Stimulated activated CD8-positive, alpha-beta memory T cell treated with anti-CD3 and anti-CD28 coated beads, Interleukin-15, amount 100 ng/mL, for 4 hours (primary cell): ENCODE measurements around the gene AMBP.

Source experiments
- DNase-seq, 2 donors: peaks; one replicate each; pipeline ENCODE4 v3.0.0-alpha.2; 2020; ENCODE audit warnings: low read depth in 2 of 2

AMBP gene

DNA sequence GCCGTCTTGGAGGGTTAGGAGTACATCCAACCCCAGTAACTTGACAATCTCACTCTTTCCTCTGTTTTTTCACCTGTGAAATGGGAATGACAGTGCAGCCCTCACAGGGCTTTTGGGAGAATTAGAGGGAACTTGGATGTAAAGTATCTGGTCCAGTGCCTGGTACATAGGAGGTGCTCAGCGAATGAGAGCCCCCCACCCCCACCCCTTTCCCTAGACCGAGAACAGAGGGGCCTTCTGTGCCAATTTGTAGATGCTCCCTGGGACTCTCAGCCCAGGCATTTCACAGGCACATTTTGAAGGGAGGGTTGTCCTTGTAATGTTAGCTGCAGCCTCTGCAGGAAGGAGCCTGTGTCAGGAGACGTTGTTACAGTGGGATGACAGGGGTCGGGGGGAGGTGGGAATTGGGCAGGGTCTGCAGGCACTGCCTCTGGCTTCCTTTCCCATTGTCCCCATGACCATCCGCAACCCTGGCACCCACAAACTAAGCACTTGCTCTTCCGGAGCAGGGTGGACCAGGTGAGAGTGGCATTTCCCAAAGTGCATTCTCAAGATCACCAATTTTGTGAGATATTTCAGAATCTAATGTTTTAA lies 47.0 kb downstream of the AMBP start:
- no peak for DNase-seq

GRCh38 chr9:114030364-114030763 lies 47.7 kb downstream of the AMBP start:
- no peak for DNase-seq

DNA sequence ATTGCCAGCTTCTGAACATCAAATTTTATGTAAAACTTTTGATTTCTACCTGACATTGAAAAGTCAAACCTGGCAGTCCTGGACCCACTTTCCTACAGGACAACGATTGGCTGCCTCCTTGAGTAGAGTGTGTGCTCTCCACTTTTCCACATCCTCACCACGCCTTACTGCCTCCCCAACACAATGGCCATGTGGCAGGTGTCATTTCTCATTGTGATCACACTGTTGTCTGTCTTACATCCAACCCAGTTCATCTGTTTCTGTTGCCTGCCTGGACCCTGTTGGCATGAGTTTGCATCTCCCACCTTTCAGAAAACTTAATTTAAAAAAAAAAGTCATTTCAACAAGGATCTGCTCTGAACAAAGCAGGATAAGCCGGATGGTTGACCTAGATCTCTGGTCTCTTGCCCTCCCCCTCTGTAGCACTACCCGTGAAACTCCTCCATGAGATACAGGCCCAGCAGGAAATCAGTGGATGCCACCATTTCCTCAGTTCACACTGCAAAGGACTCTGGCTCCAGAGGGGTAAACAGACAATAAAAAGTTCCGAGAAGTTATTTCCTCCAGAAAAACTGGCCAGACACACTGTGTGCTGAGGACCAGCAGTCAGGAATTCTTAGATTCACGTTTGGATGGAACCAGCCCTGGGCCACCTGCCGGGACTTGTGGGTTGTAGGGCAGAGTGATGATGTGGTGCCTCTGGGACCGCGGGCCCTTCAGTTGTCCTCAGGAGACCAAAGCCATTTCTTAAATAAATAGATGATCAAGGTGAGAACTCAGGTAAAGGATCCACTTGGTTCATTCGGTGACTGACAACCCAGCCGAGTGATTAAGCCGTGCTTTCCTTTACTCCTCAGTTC lies 48.6 kb downstream of the AMBP start:
- DNase-seq: no peak

- DNase-seq: no peak
These were observed 49.5 kb downstream of the AMBP start for GRCh38 chr9:114028646-114029045.

GRCh38 chr9:114027863-114028465 lies 50.1 kb downstream of the AMBP start:
- DNase-seq: no peak

- no peak for DNase-seq
These were observed 50.8 kb downstream of the AMBP start for GRCh38 chr9:114027159-114027862.

GRCh38 chr9:114026335-114026734 lies 51.8 kb downstream of the AMBP start:
- DNase-seq: no peak

DNA sequence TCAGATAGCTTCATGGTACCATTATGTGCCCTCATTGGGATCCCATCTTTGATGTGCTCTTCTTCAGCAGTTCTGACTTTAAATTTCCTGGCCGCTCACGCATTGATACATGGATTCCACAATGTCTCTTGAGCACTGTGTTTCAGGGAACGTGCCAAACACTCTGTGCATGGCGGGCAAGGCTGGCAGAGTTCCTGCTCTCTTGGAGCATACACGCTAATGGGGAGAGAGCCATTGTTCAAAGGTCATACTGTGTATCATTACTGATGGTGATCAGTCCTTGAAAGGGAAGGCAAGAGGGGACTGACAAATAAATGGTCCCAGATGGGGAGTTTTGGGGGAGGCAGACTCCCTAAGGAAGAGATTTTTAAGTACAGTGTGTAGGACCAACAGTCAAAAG lies 52.3 kb downstream of the AMBP start:
- DNase-seq: no peak

- no peak for DNase-seq
These were observed 52.8 kb downstream of the AMBP start for GRCh38 chr9:114025196-114025753.

- no peak for DNase-seq
These were observed 54.1 kb downstream of the AMBP start for GRCh38 chr9:114023961-114024360.

DNA sequence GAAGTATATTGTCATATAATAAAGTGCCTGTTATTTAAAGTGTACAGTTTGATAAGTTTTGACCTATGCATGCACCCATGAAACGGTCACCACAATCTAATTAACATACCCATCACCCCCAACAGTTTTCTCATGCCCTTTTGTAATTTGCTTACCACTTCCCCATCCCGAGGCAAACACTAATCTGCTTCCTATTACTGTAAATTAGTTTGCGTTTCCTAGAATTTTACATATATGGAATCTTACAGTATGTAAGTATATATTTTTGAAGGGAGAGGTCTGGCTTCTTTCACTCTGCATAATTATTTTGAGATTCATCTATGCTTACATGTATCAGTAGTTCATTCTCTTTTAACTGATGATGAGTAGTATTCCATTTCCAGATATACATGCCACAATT lies 56.5 kb downstream of the AMBP start:
- DNase-seq: no peak

DNA sequence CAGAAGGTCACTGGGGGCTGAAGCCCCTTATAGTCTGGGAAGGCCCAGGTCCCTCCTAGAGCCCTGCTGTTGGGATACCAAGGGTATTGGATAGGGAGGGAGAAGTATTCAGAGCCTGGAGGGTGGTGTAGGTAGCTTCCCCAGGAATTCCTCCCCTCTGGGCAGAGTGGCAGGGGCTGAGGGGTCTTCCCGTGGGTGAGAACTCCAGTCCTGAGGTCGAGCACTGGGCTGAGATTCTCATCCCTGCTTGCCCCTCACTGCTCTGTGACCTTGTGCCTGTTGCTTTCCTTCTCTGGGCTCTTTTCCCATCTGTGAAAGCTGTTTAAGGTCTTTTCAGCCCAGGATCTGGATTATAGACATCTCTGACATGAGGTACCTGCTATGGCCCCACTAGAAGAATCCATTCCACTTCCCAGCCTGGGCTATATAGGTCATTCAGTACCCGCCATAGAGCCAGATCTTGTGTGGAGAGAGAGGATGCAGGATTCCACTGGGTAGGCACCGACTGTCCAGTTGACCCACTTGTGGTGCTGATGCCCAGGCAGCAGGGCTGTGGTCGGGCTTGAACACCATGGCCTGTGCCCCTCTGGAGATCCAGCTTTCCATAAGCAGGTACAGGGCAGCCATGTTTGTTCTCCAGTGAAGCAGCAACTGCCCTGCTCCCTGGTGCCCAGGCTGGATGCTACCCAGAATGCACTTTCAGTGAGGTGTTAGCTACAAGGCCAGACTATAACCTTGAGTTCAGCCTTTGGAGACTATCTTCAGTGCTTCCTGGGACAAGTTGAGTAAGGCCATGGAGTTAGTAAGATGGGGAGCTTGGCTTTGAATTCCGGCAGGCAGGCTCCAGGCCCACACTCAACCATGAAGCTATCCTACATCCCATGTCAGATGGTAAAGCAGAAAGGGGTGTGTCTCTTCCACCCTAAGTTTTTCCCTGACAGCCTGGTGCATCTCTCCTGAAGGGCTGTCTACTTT lies 60.1 kb downstream of the AMBP start:
- no peak for DNase-seq

DNA sequence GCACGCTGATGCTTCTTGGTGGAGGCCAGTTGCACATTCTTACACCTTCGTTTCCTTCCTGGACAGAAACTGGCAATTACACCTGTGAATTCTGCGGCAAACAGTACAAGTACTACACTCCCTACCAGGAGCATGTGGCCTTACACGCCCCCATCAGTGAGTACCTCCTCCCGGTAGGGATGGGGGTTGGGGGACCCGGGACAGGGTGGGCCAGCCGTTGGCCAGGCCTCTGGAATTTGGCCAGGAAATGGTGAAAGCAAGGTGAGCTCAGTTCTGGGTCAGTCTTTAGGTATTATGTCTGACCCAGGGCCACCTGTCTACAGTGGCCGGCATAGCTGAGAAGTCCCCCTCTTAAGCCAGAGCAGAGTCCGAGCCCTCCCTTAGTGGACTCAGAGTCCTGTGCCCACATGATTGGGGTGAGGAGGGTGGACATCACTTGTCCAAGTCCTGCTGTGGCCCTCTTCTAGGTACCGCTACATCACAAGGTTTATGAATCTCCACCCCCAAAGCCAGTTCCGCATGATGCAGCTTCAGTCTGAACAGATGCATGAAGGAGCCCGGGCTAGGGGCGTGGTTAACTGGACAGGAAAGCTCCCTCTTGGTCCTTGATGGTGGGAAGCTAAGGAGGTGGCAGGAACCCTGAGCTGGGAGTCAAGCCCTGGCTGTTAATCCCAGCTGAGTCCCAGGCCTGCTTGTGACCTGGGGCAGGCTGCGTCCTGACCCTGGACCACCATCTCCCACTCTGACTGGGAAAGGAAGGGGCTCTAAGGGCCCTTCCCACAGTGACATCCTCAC lies 61.3 kb downstream of the AMBP start:
- no peak for DNase-seq

- no peak for DNase-seq
These were observed 62.0 kb downstream of the AMBP start for GRCh38 chr9:114016101-114016500.

- DNase-seq: no peak
These were observed 62.5 kb downstream of the AMBP start for GRCh38 chr9:114015607-114016006.

DNA sequence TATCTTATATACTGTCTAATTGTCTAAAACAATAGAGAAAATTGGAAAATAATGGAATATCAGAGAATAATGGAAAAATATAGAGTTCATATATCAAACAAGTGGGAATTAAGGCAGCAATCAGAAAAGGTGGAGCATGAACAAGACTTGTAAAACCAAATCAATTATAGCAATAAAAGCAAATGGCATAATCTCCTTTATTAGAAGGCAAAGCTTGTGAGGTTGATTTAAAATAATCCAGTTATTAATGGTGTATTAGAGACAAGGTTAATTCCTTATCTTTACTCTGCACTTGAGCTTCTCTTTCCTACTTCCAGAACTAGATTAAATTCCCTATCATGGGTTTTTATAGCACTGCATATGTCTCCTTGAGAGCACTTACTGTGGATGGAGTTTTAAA lies 64.1 kb downstream of the AMBP start:
- no peak for DNase-seq

GRCh38 chr9:114012126-114012525 lies 66.0 kb downstream of the AMBP start:
- DNase-seq: no peak

DNA sequence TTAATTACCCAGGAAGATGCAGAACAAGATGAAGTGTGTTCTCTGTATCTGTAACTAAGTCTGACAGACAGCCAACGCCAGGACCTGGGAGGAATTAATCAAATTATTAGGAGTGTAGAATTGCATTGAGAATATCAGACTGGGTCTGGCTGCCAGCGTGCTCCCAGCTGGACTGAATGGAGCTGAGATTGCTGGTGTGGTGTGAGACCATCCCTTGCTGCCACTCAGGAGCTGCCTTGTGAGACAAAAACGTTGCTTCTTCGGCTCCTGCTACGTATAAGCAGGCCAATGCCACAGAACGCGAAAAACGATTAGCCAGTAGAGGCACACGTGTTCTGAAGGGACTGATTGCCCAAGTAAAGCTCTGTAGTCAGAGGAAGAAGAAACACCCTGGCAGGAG lies 66.8 kb downstream of the AMBP start:
- no peak for DNase-seq
